Lung (tissue), 12 donors: ENCODE measurements around the gene LAPTM4A. TPM values are rescaled to one million over a fixed set of nuclear protein-coding genes. Genes with fewer than 3 reads are reported as not detected.
"Not testable (repeated sequence)": the region's sequence is repeated elsewhere in the genome, so short reads cannot be mapped to it uniquely, and the experiment has no call there.

ENCODE experiments used
- ATAC-seq: fragments of 200-7000 bp; cut with Tn5 transposase; one replicate; pipeline ENCODE4 v1.9.1; 2020; ENCODE audit warnings: moderate number of reproducible peaks; ENCODE audit not compliant: insufficient read depth, low FRiP score
- DNase-seq, 3 donors: peaks; one replicate each; pipeline ENCODE4 v3.0.0-alpha.2; 2013 to 2017
- H3K27ac ChIP-seq, 2 donors: one replicate each; pipeline ENCODE4 v1.5.1; 2013; ENCODE audit warnings: mild to moderate bottlenecking in 2 of 2, moderate library complexity in 2 of 2, control low read depth in 1 of 2, inconsistent platforms in 1 of 2, low read depth in 1 of 2, low read length in 1 of 2
- H3K27me3 ChIP-seq, 3 donors: one replicate each; pipeline ENCODE4 v1.5.1; 2013; ENCODE audit warnings: low read length in 2 of 3; ENCODE audit not compliant: control insufficient read depth in 3 of 3, insufficient read depth in 3 of 3
- H3K36me3 ChIP-seq, 4 donors: one replicate each; pipeline ENCODE4 v1.5.1; 2013; ENCODE audit warnings: low read length in 4 of 4, mild to moderate bottlenecking in 1 of 4, moderate library complexity in 1 of 4; ENCODE audit not compliant: control insufficient read depth in 4 of 4, insufficient read depth in 4 of 4
- H3K4me1 ChIP-seq, 5 donors: one replicate each; pipeline ENCODE4 v1.5.1; 2013; ENCODE audit warnings: low read length in 5 of 5, mild to moderate bottlenecking in 2 of 5, moderate library complexity in 1 of 5; ENCODE audit not compliant: control insufficient read depth in 5 of 5, insufficient read depth in 5 of 5
- H3K4me3 ChIP-seq: one replicate; pipeline ENCODE4 v1.5.1; 2013; ENCODE audit warnings: mild to moderate bottlenecking, control low read depth, moderate library complexity
- H3K9ac ChIP-seq, 2 donors: one replicate each; pipeline ENCODE4 v1.5.1; 2013; ENCODE audit warnings: low read length in 2 of 2, control low read depth in 1 of 2; ENCODE audit not compliant: insufficient read depth in 1 of 2
- H3K9me3 ChIP-seq, 4 donors: one replicate each; pipeline ENCODE4 v1.5.1; 2013; ENCODE audit warnings: low read length in 3 of 4, mild to moderate bottlenecking in 1 of 4, moderate library complexity in 1 of 4; ENCODE audit not compliant: control insufficient read depth in 4 of 4, insufficient read depth in 3 of 4
- WGBS, 2 donors: extraction: QIAGEN DNeasy Blood & Tissue Kit; methylation state at CpG; one replicate each; pipeline ENCODE4 v1.1.7; 2013; 5-methylcytosine and 5-hydroxymethylcytosine counted together
- polyA plus RNA-seq, 2 donors: library from polyadenylated mRNA; stranded (reverse); fragments of 200-250 nt; gene quantifications; one replicate each; pipeline ENCODE4 v1.2.1, GENCODE V29; 2013
- total RNA-seq, 2 donors: library from RNA; depleted of rRNA in 1 of 2; stranded (reverse); fragments of >200 nt in 1 of 2; gene quantifications; one replicate each; pipeline ENCODE4 v1.2.1, GENCODE V29; 2014 to 2021
- TF ChIP-seq, protein P1 (sequence below): IDR thresholded peaks from 2 replicates; pipeline ENCODE4 v1.5.1; 2012; ENCODE audit warnings: mild to moderate bottlenecking; ENCODE audit errors: control extremely low read depth, extremely low read depth
- donor health status: control.
- donor health status: control.
- donor health status: Bipolar disorder and iron deficiency.
- donor health status: healthy.
- donor health status: DM: yes; HTN: yes; CAD: no.

Gene LAPTM4A
- total and polyA plus RNA-seq, 4 donors: 155 to 236 (median 204) TPM

DNA sequence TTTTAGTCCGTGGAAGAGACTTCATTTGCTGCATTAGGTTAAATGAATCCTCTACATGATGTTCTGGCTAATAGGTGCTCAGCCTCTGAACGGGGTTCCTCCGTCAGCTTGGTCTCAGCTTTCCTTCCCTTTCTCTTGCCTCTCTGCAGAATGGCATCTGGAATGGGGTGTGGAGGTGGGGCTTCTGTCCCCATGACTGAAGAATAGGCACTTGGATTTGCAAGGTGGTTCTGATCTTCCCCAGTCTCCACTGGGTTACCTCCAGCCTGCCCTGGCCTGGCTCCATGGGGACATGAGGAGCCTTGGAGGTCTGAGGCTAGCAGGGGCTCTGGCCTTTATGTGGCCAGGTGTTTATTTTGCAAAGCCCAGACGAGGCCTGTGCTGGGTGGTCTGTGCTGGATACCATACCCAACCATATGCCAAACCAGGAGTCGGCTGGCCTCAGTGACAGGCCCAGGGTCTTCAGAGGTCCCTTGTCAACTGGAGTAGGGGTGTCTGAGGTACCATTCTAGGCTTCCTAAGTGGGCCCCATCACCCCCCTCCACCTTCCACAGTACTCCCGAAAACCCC lies 28.2 kb upstream of the LAPTM4A start:
- Histone ChIP-seq H3K9ac (no peak overlapping the region), H3K27me3 (no peaks in the 10 kb centered on the region), H3K4me1 (peaks cover 0 to 11% (median 2%) of the 10 kb centered on the region in 5 donors), H3K9me3 (peaks cover 0 to 3% (median 1%) of the 10 kb centered on the region in 4 donors), H3K4me3 (no peak overlapping the region), H3K36me3 (no peaks in the 10 kb centered on the region), H3K27ac (no peak overlapping the region)
- ATAC-seq (no peak), DNase-seq (no peak)
- WGBS, 2 donors: 90 to 91% methylated on average over 6 of the region's 6 CpGs
- TF ChIP-seq, protein P1, sequence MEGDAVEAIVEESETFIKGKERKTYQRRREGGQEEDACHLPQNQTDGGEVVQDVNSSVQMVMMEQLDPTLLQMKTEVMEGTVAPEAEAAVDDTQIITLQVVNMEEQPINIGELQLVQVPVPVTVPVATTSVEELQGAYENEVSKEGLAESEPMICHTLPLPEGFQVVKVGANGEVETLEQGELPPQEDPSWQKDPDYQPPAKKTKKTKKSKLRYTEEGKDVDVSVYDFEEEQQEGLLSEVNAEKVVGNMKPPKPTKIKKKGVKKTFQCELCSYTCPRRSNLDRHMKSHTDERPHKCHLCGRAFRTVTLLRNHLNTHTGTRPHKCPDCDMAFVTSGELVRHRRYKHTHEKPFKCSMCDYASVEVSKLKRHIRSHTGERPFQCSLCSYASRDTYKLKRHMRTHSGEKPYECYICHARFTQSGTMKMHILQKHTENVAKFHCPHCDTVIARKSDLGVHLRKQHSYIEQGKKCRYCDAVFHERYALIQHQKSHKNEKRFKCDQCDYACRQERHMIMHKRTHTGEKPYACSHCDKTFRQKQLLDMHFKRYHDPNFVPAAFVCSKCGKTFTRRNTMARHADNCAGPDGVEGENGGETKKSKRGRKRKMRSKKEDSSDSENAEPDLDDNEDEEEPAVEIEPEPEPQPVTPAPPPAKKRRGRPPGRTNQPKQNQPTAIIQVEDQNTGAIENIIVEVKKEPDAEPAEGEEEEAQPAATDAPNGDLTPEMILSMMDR: no peak

DNA sequence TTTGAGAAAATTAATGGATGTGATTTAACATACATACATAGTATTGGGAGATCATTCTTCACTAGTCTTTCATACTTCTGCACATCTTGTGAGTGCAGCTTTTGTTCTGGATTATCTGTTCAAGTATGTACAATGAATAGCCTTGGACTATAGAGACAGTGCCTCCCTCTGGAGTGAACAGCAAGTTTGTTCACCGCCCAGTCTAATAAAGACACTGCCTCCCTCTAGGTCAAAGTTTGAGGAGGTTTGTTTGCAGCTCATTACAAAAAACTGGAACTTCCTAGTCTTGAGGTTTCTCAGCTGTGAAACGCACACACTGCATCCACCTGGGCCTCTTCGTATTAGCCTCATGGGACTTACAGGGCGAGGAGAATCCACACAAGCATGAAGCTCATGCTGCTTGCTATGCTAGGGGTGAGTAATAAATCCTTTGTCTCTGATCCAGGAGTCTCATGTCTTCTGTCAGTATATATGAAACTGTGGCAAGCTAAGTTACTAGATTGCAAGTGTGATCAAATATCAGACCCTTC lies 26.0 kb upstream of the LAPTM4A start:
- Histone ChIP-seq H3K9ac (no peak overlapping the region), H3K27me3 (no peaks in the 10 kb centered on the region), H3K27ac (no peak overlapping the region), H3K4me1 (peaks cover 0 to 27% (median 8%) of the 10 kb centered on the region in 5 donors), H3K36me3 (no peaks in the 10 kb centered on the region), H3K4me3 (no peak overlapping the region), H3K9me3 (peaks cover 0 to 3% (median 1%) of the 10 kb centered on the region in 4 donors)
- ATAC-seq (no peak), DNase-seq (no peak)
- WGBS, 2 donors: 87 to 91% methylated on average over 4 of the region's 4 CpGs
- TF ChIP-seq, protein P1: no peak

DNA sequence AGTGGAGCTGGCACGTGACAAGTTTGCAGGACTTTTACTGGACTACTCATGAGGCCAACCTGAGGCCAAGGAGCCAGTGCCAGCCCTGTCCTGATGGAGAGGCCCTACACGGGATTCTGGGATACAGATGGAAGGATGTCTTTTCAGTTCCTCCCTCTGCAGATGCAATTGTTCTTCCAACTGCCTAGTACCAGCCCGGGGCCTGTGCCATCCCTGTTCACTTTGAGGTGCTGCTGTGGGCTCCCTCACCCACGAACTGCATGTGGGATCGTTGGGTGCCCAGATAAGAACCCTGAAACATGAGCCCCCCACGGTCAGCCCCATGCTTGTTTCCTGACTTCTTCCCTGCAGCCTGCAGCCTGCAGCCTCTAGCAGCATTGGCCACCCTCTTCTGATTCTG lies 25.3 kb upstream of the LAPTM4A start:
- Histone ChIP-seq H3K27me3 (no peaks in the 10 kb centered on the region), H3K27ac (no peak overlapping the region), H3K36me3 (no peaks in the 10 kb centered on the region), H3K9me3 (peaks cover 0 to 3% (median 1%) of the 10 kb centered on the region in 4 donors), H3K9ac (no peak overlapping the region), H3K4me3 (no peak overlapping the region), H3K4me1 (peaks cover 3 to 35% (median 15%) of the 10 kb centered on the region in 5 donors)
- 87 to 91% methylated on average over 6 of the region's 6 CpGs for WGBS, 2 donors
- TF ChIP-seq, protein P1: no peak
- DNase-seq: no peak
- no peak for ATAC-seq

DNA sequence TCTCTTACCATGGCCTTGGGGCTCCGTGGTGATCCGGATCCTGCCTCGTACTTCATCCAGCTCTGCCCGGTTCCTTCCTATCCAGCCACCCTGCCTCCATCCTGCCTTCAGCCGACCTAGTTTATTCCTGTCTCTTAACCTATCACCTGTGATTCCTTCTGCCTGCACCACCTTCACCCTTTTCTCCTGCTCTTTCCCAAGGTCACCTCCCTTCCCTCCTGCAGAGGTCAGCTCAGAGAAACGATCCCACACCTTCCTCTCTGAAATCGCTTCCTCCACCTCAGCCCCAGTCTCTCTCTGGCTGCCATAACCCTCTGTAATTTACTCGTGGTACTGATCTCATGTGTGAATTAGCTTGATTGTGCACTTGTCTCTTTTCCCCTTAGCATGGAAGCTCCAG lies 23.5 kb upstream of the LAPTM4A start:
- H3K9me3 ChIP-seq: peaks cover 0 to 3% (median 1%) of the 10 kb centered on the region in 4 donors
- DNase-seq (no peak), ATAC-seq (no peak)
- no peaks in the 10 kb centered on the region for H3K36me3 ChIP-seq
- H3K27ac ChIP-seq: peak overlapping the region in 1 of 2 donors; percentile 39
- TF ChIP-seq, protein P1: no peak
- 74 to 75% methylated on average over 8 of the region's 8 CpGs for WGBS, 2 donors
- H3K4me3 ChIP-seq: no peak overlapping the region
- H3K27me3 ChIP-seq: no peaks in the 10 kb centered on the region
- H3K4me1 ChIP-seq: peaks cover 3 to 32% (median 14%) of the 10 kb centered on the region in 5 donors
- H3K9ac ChIP-seq: no peak overlapping the region

DNA sequence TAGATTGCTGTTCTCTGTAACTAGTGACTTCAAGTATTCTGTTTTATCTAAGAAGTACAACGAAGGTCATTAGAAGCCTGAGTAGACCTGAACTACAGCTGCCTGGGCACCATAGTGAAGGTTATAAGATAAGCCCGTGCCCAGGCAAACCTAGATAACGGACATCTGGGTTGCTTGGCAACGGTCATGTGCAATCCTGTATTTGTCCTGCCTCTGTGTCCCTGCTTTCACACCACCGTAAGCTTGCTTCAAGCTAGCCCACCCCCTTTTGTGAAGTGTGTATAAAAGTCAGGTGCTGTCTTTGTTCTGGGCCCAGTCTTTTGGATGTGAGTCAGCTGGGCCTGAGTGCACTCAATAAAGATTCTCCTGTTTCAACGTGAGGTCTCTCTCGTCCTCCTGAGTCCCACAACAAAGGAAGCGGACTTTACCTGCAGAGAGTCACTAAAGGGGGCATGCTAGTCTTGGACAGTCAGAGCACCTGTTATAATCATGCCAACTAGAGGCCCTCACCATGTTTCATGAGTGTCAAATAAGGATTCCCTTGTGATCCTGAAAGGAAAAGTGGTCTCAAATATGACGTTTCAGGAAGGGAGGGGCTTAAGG lies 22.7 kb upstream of the LAPTM4A start:
- H3K27me3 ChIP-seq, H3K36me3 ChIP-seq, H3K4me3 ChIP-seq, H3K9ac ChIP-seq, H3K9me3 ChIP-seq, ATAC-seq: not testable (repeated sequence)
- H3K27ac ChIP-seq: peak overlapping the region in 1 of 2 donors; percentile 39
- WGBS, 2 donors: 63 to 75% methylated on average over 9 of the region's 9 CpGs
- DNase-seq: peak in 2 of 3 donors; percentile 26 to 49
- peaks cover 3 to 32% (median 14%) of the 10 kb centered on the region in 5 donors for H3K4me1 ChIP-seq
